Activated CD8-positive, alpha-beta memory T cell treated with anti-CD3 and anti-CD28 coated beads for 1 hour (primary cell): Measurements from ENCODE around the gene FN3K.

Experiments used
- DNase-seq, 2 donors: peaks; one replicate each; pipeline ENCODE4 v3.0.0-alpha.2; 2020; ENCODE audit warnings: low read depth in 1 of 2; ENCODE audit errors: extremely low read depth in 1 of 2

The FN3K gene

DNA sequence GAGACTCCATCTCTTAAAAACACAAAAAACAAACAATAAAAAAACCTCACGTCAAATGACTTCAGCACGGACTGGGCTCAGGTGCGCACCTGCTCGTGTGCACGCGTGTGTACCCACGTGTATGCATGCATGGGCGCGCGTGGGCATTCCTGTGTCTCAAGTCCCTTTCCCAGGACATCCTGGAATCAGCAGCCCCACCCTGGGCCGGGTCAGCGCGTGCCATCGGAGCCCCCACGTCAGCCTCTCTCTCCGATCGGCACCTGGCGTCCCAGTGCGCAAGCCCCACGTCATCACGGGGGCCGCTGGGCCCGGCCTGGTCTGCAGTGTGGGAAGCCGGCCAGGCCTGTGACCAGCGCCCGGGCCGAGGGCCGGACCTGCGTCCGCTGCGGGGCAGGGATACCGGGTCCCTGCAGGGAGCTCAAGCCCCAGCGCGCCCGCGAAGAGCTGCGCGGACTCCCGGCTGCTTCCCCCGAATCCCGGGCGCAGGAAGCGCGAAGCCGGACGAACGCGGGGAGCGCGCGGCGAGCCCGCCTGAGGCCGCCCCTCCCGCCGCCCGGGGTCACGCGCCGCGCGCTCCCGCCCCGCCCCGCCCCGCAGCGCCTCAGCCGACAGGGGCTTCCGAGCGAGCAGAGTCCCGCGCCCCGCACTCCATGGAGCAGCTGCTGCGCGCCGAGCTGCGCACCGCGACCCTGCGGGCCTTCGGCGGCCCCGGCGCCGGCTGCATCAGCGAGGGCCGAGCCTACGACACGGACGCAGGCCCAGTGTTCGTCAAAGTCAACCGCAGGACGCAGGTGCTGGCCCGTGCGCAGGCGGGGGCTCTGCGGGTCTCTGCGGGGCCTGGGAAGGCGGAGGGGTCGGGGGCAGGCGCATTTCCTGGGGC is at the start of gene FN3K:
Gene FN3K (plus strand): TSS at position 629 of the 880 bp plus-strand sequence. CDS start 22 bp downstream, at position 651.
- DNase-seq, result peak in 1 of 2 donors; percentile 24

DNA sequence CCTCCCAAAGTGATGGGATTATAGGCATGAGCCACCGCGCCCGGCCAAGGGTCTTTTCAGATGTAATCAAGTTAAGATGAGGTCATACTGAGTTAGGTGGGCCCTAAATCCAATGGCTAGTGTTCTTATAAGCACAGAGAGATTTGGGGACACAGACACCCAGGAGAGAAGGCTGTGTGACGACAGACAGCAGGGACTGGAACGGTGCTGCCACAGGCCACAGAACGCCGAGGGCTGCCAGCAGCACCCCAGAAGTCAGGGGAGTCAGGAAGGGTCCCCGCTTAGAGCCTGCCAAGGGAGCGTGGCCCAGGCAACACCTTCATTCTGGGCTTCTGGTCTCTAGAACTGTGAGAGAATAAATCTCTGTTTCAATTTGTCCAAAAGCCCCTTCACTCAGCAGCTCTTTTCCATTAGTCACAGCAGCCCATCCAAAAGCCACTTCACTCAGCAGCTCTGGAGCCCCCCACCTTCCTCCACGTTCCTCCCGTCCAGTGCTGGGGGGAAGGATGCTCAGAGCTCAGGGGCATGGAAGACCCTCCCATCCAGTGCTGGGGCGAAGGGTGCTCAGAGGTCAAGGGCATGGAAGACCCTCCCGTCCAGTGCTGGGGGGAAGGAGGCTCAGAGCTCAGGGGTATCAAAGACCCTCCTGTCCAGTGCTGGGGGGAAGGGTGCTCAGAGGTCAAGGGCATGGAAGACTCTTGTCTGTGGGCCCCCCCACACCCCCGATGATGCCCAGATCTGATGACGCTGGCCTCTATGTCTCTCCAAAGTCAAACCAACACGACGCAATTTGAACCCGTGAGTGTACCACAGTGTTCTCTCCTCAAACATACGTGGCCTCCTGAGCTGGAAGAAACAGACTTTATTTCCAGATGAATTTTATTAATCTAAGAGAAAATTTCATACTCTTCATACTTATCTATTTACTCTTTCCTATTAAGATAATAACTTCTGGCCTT is 48.8 kb upstream of the FN3K start:
- no peak for DNase-seq

GRCh38 chr17:82687375-82687861 is 48.0 kb upstream of the FN3K start:
- no peak for DNase-seq

DNA sequence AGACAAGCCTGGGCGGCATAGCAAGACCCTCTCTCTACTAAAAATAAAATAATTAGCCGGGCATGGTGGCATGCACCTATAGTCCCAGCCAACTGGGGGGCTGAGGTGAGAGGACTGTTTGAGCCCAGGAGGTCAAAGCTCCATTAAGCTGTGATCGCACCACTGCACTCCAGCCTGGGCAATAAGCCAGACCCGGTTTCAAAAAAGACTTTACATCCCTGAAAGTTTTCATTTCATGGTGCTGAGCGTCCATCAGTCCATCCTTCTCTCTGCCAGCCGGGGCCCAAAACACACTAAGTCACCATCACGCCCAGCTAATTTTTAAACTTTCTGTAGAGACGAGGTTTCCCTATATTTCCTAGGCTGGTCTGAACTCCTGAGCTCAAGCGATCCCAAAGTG is 47.5 kb upstream of the FN3K start:
- DNase-seq, result no peak

- DNase-seq, result no peak
These were observed 46.3 kb upstream of the FN3K start for GRCh38 chr17:82689077-82689476.

- DNase-seq, result no peak
These were observed 44.5 kb upstream of the FN3K start for GRCh38 chr17:82690786-82691489.

DNA sequence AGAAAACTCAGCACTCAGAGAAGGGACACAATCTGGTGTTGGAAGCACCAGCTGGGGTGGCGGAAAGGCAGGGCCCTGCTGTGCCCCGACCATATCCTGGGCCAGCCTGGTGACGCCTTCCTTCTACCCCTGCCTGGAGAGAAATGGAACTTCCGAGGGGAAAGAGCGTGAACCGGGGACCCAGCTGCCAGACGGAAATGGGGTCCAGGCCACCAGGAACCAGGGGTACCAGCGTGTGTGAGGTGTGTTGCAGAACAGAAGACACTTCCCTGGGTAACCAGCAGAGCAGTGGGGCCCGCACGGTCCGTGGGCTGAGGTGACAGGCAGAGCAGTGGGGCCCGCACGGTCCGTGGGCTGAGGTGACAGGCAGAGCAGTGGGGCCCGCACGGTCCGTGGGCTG is 43.7 kb upstream of the FN3K start:
- no peak for DNase-seq

DNA sequence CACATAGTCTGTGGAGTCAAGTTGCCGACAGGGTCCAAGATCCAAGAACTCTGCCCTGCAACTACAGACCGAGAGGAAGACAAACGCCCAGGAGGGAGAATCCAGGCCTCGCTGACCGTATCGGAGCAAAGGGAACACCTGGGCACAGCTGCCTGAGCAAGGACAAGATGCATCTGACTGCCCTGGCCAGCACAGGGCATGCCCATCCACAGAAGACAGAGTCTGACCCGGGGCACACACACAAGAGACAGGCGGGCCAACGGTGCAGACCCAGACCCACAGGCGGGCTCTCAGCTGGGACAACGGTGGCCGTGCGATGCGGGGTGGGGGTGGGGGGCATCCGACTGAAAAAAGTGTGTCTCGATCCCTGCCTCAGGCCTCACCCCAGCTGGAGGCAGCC is 43.1 kb upstream of the FN3K start:
- DNase-seq, result no peak

DNA sequence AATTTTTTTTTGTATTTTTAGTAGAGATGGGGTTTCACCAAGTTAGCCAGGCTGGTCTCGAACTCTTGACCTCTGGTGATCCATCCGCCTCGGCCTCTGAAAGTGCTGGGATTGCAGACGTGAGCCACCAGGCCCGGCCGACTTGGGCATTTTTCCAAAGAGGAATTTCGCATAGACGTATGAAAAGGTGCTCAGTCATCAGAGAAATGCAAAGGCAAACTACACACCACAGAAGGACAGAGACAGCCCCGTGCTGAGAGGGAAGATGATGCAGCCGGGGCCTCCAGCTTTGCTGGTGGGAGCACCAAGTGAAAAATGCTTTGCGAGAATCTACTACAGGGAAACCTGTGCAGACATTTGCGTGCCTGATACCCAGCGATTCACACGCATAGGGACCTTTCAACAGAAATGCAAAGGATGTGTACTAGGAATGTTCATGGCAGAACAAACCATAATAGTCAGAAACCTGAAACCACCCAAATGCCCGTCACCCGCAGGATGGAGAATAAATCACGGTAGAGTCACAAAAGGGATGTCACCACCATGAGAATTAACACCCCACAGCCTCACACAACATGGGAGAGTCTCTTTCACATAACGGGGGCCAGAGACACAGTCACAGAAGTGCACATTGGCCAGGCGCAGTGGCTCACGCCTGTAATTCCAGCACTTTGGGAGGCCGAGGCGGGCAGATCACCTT is 42.1 kb upstream of the FN3K start:
- no peak for DNase-seq

- DNase-seq, result no peak
These were observed 40.8 kb upstream of the FN3K start for GRCh38 chr17:82694647-82695046.

DNA sequence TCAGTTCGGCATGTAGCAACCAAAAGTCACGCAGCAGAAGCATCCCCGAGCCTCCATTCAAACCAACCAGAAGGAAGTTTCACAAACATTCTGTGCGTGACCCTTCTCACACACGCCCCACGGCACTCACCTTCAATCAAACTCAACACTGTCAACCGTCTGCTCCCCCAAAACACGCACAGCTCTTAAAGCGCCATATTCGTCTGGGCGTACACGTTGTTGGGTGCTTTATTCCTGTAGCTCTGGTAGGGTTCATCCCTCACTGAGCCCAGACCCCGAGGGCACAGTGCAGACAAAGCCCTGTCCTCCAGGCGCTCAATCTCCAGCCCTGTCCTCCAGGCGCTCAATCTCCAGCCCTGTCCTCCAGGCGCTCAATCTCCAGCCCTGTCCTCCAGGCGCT is 39.2 kb upstream of the FN3K start:
- no peak for DNase-seq

DNA sequence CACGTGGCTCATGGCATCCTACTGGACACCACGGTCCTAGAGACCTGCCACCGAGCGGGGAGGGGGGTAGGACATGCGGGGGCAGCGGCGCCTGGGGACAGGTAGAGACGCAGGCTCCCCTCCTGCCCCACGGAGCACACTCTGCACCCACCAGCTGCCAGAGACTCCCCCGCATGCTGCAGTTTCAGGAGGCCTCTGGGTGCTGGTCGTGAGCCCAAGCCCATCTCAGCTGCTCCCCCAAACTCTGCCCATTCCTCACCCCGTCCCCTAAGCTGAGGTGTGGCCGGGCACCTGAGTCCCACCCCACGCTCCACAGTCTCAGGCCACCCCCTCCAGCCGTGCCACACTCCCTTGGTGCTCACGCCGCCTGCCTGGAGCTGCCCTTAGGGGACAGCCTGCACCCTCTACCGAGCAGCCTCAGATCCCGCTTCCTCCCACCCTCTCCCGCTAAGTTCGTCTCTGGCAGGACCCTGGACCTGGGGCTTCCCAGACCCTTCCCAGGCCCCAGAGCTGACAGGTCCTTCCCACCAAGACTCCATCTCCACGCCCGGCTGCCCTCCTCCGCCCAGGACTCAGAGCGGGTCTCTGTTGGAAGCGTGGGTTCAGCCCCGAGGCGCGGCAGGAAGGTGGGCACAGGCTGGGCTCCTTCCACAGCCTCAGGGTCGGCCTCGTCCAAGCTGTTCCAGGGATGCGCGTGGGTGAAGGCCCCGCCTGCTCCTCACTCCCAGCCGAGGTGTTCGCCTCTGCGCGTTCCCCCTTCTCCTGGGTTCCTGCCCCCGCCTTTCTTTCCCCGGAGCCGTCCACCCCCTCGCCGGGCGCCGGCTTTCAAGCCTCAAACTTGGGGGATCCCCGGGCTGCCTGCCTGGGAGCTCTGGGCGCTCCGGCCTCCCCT is 38.3 kb upstream of the FN3K start:
- DNase-seq, result no peak

DNA sequence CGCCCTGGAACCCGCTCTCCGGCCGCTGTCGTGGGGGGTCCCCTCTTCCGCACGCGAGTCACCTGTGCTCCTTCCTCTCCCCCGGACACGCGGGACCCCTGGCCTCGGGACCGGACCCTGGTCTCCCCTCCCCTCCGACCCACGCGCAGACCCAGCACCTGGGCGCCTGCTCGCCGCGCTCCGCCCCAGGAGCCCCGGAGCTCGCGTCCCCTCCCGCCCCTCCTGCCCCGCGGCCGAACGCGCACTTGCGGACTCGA is 37.7 kb upstream of the FN3K start:
- no peak for DNase-seq

DNA sequence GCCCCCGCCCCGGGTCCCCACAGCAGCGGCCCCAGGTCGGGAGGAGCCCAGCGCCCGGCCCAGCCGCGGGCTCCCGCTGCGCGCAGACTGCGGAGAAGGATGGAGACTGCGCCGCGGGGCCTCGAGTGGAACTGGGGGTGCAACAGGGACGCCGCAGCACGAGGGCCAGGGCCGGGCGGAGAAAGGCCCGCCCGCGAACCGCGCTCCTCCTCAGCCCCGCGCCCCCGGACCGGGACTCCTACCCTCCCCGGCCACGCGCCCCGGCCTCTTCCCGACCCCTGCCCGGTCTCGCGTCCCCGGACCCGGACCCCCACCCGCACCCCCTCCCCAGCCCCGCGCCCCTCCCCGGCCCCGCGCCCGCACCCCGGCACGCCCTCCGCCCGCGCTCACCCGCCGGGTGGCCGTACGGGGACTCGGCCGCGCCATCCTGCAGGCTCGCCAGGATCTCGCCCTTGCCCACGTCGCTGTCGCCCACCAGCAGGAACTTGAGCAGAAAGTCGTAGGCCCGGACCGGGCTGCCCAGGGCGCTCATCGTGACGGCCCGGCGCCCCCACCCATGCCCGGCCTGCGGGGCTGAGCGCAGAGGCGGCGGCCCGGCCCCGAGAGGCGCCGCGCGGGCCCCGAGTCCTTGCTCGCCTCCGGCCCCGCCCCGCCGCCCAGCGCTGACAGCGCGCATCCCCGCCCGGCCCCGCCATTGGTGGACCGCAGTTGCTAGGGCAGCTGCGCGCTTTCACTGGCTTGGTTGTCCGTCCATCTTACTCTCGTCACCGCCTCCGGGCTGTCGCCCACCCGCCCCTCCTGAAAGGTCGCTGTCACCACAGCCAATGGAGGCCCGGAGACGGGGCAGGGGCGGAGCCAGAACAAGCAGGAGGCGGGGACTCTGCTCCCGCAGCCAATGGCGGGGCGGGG is 37.1 kb upstream of the FN3K start, which contains the start of gene RAB40B:
Gene RAB40B (minus strand): TSS at position 634 of the 909 bp plus-strand sequence. CDS start 102 bp downstream, at position 532.
- DNase-seq, result peak; percentile 96 to 97

- DNase-seq, result no peak
These were observed 36.4 kb upstream of the FN3K start for GRCh38 chr17:82698974-82699442.

DNA sequence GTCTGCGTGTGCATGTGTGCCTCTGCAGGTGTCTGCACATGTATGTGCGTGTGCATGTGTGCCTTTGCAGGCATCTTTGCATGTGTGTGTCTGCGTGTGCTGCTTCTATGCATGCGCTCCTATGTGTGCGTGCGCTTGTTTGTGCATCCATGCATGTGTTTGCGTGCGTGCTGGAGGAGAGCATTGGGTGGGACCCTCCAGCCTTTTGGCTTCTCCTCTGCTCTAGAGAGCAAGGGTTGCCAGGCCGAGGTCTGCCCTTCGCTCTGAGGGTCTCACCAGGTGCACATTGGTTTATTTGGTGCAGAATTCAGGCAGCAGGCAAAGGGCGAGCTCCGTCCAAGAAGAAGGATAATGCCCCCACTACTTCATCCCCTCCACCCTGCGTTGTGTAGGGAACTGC is 35.9 kb upstream of the FN3K start:
- no peak for DNase-seq

- no peak for DNase-seq
These were observed 33.0 kb upstream of the FN3K start for GRCh38 chr17:82702231-82702927.
